Measurements from ENCODE around the gene DOCK11.

Gene DOCK11

GRCh38 chrX:118536204-118536603 lies 40.6 kb downstream of the DOCK11 start:
- Mint-ChIP-seq H3K4me3 (peak overlapping the region; percentile 75), H3K4me1 (peaks cover 39% of the 10 kb centered on the region), H3K9me3 (no peaks in the 10 kb centered on the region), H3K27me3 (no peaks in the 10 kb centered on the region), H3K27ac (peak overlapping the region; percentile 94), H3K36me3 (peaks cover 9% of the 10 kb centered on the region)
- peak; percentile 89 for ATAC-seq

DNA sequence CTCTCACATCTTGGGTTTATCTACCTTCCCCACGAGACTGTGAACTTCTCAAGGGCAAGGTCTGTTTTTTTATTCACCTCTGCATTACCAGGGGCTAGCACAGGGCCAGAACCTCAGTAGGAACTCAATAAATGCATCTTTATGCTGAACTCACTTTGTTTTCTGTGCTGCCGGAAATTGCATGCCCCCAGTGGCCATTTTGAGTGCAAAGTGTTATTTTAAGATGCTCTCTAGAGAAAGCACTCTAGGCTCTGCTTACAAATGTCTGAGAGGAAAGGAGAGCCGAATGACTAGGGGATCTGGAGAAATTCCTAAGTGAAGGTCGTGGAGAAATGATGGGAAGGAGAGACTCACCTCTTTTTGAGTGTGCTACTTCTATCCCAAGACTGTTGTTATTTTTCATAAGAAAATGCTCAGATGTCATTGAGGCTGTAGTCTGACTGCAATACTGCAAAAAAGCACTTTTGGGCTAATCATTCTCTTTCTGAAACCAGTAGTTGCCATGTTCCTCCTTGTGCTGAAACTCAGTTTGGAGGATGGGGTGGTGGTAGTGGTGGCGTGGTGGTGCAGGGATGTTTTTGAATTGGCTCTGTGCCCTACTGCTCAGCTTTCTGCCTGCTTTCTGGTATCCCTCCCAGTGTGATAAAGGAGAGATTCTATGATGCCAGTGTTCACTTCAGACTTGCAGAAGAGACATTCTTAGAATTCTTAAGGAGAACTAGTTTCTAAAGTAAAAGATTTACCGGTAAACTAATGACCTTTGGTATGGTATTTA lies 41.3 kb downstream of the DOCK11 start:
- Mint-ChIP-seq H3K27me3 (no peaks in the 10 kb centered on the region), H3K4me1 (peaks cover 39% of the 10 kb centered on the region), H3K27ac (peak overlapping the region; percentile 94), H3K4me3 (peak overlapping the region; percentile 75), H3K9me3 (no peaks in the 10 kb centered on the region), H3K36me3 (peaks cover 5% of the 10 kb centered on the region)
- ATAC-seq, result peak; percentile 81

DNA sequence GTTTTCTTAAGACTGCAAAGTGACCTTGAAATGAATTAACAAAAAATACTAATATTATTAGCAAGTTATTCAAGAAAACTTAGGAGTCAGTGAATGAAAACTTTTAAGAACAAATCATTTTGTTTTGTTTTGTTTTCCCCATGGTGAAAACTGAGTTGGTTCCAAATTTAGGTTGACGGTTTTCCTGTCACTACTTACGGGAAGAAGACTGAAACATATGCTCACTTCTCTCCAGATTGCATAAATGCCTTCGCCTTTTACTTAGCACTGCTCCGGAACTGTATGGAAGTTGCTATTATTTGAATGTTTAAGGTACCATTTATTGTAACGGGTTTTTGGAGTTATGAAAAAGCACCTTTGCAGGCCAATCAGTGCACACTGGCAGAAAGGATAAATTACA lies 42.8 kb downstream of the DOCK11 start:
- Mint-ChIP-seq H3K9me3 (no peaks in the 10 kb centered on the region), H3K4me3 (no peak overlapping the region), H3K27me3 (no peaks in the 10 kb centered on the region), H3K27ac (peak overlapping the region; percentile 40), H3K36me3 (no peaks in the 10 kb centered on the region), H3K4me1 (peaks cover 33% of the 10 kb centered on the region)
- no peak for ATAC-seq

DNA sequence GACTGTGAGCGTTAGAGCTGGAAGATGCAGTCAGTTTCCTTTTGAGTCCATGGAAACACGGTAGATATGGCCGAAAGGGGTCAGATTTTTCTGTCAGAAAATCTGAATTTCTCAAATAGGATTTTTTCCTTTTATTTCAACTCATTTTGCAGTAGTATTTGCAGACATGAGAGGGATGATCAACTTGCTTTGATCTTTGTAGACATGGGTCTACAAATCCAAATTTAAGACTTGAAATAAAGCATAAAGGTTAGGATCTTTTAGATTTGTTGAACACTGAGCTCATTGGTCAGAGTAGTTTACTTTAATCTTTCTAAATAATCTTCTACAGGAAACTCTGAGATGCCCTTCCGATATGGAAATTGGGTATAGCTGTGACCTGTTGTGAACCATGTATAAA lies 44.7 kb downstream of the DOCK11 start:
- Mint-ChIP-seq H3K36me3 (peaks cover 5% of the 10 kb centered on the region), H3K27me3 (no peaks in the 10 kb centered on the region), H3K27ac (no peak overlapping the region), H3K4me1 (peaks cover 24% of the 10 kb centered on the region), H3K4me3 (no peak overlapping the region), H3K9me3 (no peaks in the 10 kb centered on the region)
- ATAC-seq, result no peak

DNA sequence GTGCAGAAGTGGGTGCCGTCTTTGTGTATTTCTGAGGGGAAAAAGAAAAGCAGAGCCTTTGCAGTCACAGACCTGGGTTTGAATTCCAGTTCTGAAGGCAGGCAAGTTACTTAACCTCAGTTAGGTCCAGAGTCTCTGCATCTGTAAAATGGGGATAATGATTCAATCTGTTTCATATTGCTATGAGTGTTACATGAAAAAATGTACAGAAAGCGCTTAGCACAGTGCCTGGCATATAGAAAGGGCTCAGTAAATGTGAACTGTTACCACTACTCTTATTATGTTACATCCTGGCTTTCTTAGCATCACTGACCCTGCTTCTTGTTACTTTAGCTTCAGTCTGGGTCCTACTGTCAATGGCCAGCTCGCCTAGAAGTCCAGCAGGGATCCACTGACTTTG lies 45.9 kb downstream of the DOCK11 start:
- Mint-ChIP-seq H3K36me3 (peaks cover 5% of the 10 kb centered on the region), H3K9me3 (no peaks in the 10 kb centered on the region), H3K4me1 (peaks cover 15% of the 10 kb centered on the region), H3K27ac (no peak overlapping the region), H3K4me3 (no peak overlapping the region), H3K27me3 (no peaks in the 10 kb centered on the region)
- ATAC-seq, result no peak

DNA sequence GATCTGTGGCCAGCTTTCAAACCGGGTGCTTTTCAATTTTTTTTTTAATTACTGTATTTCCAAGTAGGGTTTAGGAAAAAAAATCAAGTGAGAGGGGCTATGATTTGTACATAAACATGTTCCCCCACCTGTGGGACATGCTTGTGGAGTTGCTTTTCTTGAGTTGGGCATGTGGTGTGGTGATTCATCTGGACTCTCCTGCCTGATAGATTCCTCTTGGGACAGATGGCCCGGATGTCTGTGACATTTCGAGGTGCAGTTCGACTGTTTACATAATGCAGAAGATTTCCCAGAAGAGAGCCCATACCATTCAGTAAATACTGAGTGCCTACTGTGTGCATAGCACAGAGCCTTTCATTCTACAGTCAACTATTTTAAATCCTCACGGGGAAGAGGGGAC lies 49.9 kb downstream of the DOCK11 start:
- peaks cover 8% of the 10 kb centered on the region for H3K4me1 Mint-ChIP-seq
- no peaks in the 10 kb centered on the region for H3K27me3 Mint-ChIP-seq
- H3K36me3 Mint-ChIP-seq, result peaks cover 15% of the 10 kb centered on the region
- ATAC-seq, result no peak
- H3K4me3 Mint-ChIP-seq, result no peak overlapping the region
- no peaks in the 10 kb centered on the region for H3K9me3 Mint-ChIP-seq
- no peak overlapping the region for H3K27ac Mint-ChIP-seq

DNA sequence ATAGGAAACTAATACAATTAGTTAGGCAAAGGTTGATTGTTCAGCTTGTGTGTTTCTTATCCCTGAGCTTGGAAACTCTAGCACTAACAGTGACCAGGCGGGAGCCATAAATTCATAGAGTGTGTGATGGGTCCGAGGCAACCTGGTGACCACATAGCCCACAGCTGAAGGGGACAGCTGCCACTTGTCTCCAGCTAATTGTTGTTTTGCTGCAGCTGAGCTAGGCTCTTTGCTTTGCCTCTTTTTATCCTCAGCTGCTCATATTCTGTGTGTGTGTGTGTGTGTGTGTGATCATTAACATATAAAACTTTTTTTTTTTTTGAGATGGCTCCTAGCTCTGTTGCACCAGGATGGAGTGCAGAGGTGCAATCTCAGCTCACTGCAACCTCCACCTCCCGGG lies 53.2 kb downstream of the DOCK11 start:
- Mint-ChIP-seq H3K9me3 (no peaks in the 10 kb centered on the region), H3K4me3 (no peak overlapping the region), H3K4me1 (no peaks in the 10 kb centered on the region), H3K27me3 (no peaks in the 10 kb centered on the region), H3K27ac (no peak overlapping the region), H3K36me3 (peaks cover 19% of the 10 kb centered on the region)
- ATAC-seq, result no peak

DNA sequence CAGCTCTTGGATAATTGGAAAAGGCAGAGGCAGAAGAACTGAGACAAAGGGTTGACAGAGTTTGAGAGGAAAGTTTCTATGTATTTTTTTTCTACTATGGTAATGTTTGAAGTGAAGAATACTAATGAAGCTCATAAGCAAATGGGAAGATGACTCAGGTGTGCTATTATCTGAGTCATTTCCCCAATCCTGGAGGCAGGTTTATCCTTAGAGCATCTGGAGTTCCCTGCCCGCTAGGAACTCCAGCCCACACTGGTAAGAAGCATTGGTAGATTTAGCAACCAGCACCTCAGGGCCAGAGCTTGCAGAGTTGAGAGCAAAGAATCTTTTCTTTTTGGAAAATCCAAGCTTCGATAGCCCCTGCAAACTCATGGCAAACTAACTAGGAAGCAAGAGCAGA lies 55.2 kb downstream of the DOCK11 start:
- Mint-ChIP-seq H3K27me3 (no peaks in the 10 kb centered on the region), H3K27ac (peak overlapping the region; percentile 27), H3K4me1 (no peaks in the 10 kb centered on the region), H3K9me3 (no peaks in the 10 kb centered on the region), H3K36me3 (peaks cover 19% of the 10 kb centered on the region), H3K4me3 (no peak overlapping the region)
- ATAC-seq, result no peak

- Mint-ChIP-seq H3K4me1 (no peaks in the 10 kb centered on the region), H3K36me3 (peaks cover 19% of the 10 kb centered on the region), H3K9me3 (no peaks in the 10 kb centered on the region), H3K27me3 (no peaks in the 10 kb centered on the region), H3K4me3 (no peak overlapping the region), H3K27ac (no peak overlapping the region)
- no peak for ATAC-seq
Measured at GRCh38 chrX:118551426-118551825, 55.8 kb downstream of the DOCK11 start.

DNA sequence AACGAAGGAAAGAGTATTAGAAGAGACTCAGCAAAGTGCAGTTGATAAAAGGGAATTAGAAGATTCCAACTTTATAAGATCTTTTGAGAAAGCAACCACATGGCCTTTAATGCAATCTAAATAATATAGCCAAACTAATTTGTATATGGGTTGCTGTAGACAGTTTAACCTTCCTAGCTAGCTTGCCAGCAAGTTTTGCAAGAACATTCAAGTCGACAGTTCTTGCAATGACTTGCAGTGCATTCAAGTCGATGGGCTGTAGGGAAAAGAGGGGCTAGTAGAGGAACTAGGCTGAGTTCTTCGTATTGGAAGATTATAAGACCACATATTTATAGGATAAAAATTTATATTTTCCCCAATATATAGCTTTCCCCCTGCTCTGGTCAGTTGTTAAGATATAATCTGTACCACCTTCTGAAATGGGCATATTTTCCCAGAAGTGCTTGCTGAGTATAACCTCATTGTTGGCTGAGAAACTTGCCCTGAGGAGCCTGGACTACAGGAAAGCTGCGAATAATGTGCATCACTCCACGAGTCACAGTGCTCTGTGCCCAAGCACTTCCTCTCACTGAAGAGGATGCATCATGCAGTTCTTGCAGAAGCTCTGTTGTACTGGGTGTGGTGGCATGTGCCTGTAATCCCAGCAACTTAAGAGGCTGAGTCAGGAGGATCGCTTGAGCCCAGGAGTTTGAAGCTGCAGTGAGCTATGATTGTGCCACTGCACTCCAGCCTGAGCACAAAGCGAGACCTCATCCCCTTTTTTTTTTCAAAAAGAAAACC lies 56.7 kb downstream of the DOCK11 start:
- ATAC-seq, result no peak
- Mint-ChIP-seq H3K4me3 (no peak overlapping the region), H3K27ac (no peak overlapping the region)

GRCh38 chrX:118553042-118553710 lies 57.6 kb downstream of the DOCK11 start:
- no peaks in the 10 kb centered on the region for H3K9me3 Mint-ChIP-seq
- H3K36me3 Mint-ChIP-seq, result peaks cover 26% of the 10 kb centered on the region
- no peaks in the 10 kb centered on the region for H3K27me3 Mint-ChIP-seq
- H3K27ac Mint-ChIP-seq, result no peak overlapping the region
- peaks cover 6% of the 10 kb centered on the region for H3K4me1 Mint-ChIP-seq
- ATAC-seq, result no peak
- H3K4me3 Mint-ChIP-seq, result no peak overlapping the region

More for the DNA sequence above, 56.7 kb downstream of the DOCK11 start:
- H3K36me3 Mint-ChIP-seq, result peaks cover 26% of the 10 kb centered on the region
- no peaks in the 10 kb centered on the region for H3K9me3 Mint-ChIP-seq
- no peaks in the 10 kb centered on the region for H3K27me3 Mint-ChIP-seq
- peaks cover 6% of the 10 kb centered on the region for H3K4me1 Mint-ChIP-seq

DNA sequence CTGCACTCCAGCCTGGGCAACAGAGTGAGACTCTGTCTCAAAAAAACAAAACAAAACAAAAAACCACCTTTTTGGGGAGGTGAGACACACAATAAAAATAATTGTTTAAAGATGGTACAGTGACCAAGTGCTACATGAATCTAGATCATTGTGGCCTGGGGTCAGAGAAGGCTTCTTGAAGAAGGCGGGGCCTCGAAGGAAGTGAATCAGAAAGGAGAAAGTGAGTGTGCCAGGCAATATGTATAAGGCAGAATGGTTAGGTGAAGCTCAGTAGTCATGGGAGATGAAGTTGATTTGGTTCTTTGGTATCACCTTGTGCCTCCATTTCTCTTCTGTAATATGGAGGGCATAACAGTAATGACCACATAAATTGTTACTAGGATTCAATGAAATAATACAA lies 58.9 kb downstream of the DOCK11 start:
- ATAC-seq, result no peak
- Mint-ChIP-seq H3K27me3 (no peaks in the 10 kb centered on the region), H3K4me1 (peaks cover 6% of the 10 kb centered on the region), H3K27ac (peak overlapping the region; percentile 24), H3K9me3 (no peaks in the 10 kb centered on the region), H3K4me3 (no peak overlapping the region), H3K36me3 (peaks cover 21% of the 10 kb centered on the region)

DNA sequence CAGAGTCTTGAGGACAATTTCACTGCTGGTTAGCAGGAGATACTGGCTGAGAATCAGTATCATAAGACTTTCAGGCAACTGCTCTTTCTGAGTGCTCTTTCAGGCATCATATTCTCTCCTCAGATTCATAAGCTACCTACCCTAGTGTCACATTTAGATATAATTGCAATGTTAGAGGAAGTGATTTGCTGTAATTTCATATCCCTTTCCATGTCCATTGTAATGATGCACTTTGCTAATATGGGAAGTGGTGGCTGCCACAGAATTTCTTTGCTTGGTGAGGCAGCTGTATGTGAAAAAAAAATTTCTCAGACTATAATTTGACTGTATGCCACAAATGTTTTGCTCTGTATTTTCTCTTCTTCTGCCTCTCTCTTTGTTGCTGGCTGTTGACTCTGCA lies 63.3 kb downstream of the DOCK11 start:
- H3K27ac Mint-ChIP-seq, result no peak overlapping the region
- no peaks in the 10 kb centered on the region for H3K27me3 Mint-ChIP-seq
- H3K4me1 Mint-ChIP-seq, result peaks cover 15% of the 10 kb centered on the region
- no peaks in the 10 kb centered on the region for H3K9me3 Mint-ChIP-seq
- H3K36me3 Mint-ChIP-seq, result peaks cover 26% of the 10 kb centered on the region
- no peak for ATAC-seq
- no peak overlapping the region for H3K4me3 Mint-ChIP-seq

DNA sequence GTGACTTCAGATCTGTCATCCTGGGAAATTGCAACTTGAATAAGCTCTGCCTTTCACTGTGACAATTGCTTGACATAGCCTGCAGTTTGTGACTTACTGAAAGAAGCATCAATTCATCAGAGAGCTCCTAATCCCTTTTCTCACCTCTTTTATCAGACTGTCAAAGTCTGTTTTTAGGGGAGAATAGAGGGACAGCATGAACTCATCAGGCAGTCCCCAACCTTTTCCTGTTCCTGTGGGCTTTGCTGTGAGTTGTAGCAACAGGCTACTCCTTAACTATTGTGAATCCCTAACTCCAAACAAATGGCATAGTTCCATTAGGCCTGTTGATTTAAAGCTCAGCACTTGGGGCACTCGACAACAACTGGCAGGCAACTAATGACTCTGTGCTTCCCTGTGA lies 64.9 kb downstream of the DOCK11 start:
- no peak overlapping the region for H3K4me3 Mint-ChIP-seq
- H3K36me3 Mint-ChIP-seq, result peaks cover 27% of the 10 kb centered on the region
- no peak for ATAC-seq

GRCh38 chrX:118562582-118563164 lies 67.1 kb downstream of the DOCK11 start:
- H3K9me3 Mint-ChIP-seq, result no peaks in the 10 kb centered on the region
- peaks cover 19% of the 10 kb centered on the region for H3K36me3 Mint-ChIP-seq
- H3K27me3 Mint-ChIP-seq, result no peaks in the 10 kb centered on the region
- H3K27ac Mint-ChIP-seq, result peak overlapping the region; percentile 53
- no peak for ATAC-seq
- H3K4me1 Mint-ChIP-seq, result peaks cover 8% of the 10 kb centered on the region
- H3K4me3 Mint-ChIP-seq, result no peak overlapping the region

More for the DNA sequence above, 64.9 kb downstream of the DOCK11 start:
- Mint-ChIP-seq H3K27me3 (no peaks in the 10 kb centered on the region), H3K4me1 (peaks cover 15% of the 10 kb centered on the region), H3K27ac (no peak overlapping the region), H3K9me3 (no peaks in the 10 kb centered on the region)
